Spleen (tissue), 7 donors: ENCODE data around the gene GNL3.

Source experiments
- CTCF ChIP-seq, 11 experiments: fragments of 200-600 bp in 7 of 11; fragments of 450-650 bp in 4 of 11; sonication (generic) in 4 of 11; IDR thresholded peaks in 8 of 11; conservative IDR thresholded peaks in 3 of 11; 1 replicate in 7 of 11; 2 replicates in 4 of 11; pipeline versions ENCODE4 v1.4.0 to v1.8.0; 2016 to 2021; ENCODE audit warnings: antibody characterized with exemption in 11 of 11, inconsistent platforms in 4 of 11, mild to moderate bottlenecking in 1 of 11
- POLR2AphosphoS5 ChIP-seq, 3 donors: sonication (generic); formaldehyde crosslinking; IDR thresholded peaks; one replicate each; pipeline ENCODE4 v1.5.1; 2017; ENCODE audit warnings: antibody characterized with exemption in 3 of 3
- donor health status: DM: no; HTN: no; CAD: no; lungs with moderate emphysema.
- donor health status: DM: no; HTN: no; CAD: no.
- donor health status: DM: no; HTN: no; CAD: no.

- TF ChIP-seq CTCF (IDR thresholded peaks at IDR 0.05 in 8 of 11, conservative IDR thresholded peaks at IDR 0.05 in 3 of 11) (no peak), POLR2AphosphoS5 (IDR thresholded peaks at IDR 0.05) (no peak)
Measured at GRCh38 chr3:52695798-52696671, 10.2 kb downstream of the GNL3 start.
